HG03175 (cell line): ENCODE results near the gene CCDC137.

Source experiments
- ATAC-seq: cut with Tn5 transposase; IDR thresholded peaks from one replicate; pipeline ENCODE4 v1.9.1; 2021; ENCODE audit warnings: mild to moderate bottlenecking, moderate library complexity; ENCODE audit not compliant: unreplicated experiment

The CCDC137 gene

GRCh38 chr17:81681672-81682071 is 15.1 kb downstream of the CCDC137 start:
- ATAC-seq: no peak

GRCh38 chr17:81682565-81683207 is 16.1 kb downstream of the CCDC137 start:
- ATAC-seq: no peak

- ATAC-seq: peak; percentile 4
Observed at GRCh38 chr17:81683208-81683583, 16.7 kb downstream of the CCDC137 start.

GRCh38 chr17:81683584-81684441 is 17.3 kb downstream of the CCDC137 start, which contains the start of the genes ARL16 and HGS:
Gene ARL16, minus strand, starts transcription at chr17:81683797. Its CDS starts 44 bp downstream, at chr17:81683753.
Gene HGS, plus strand, starts transcription at chr17:81684011. Its CDS starts 56 bp downstream, at chr17:81684067.
- ATAC-seq: peak; percentile 97

GRCh38 chr17:81684442-81684911 is 17.9 kb downstream of the CCDC137 start:
- ATAC-seq: no peak

GRCh38 chr17:81685108-81685507 is 18.6 kb downstream of the CCDC137 start:
- no peak for ATAC-seq

GRCh38 chr17:81686614-81687013 is 20.1 kb downstream of the CCDC137 start:
- ATAC-seq: no peak

GRCh38 chr17:81687770-81688541 is 21.4 kb downstream of the CCDC137 start:
- no peak for ATAC-seq

- ATAC-seq: no peak
Observed at GRCh38 chr17:81688616-81689015, 22.1 kb downstream of the CCDC137 start.

- ATAC-seq: no peak
Observed at GRCh38 chr17:81690066-81690465, 23.5 kb downstream of the CCDC137 start.

- ATAC-seq: no peak
Observed at GRCh38 chr17:81690549-81690948, 24.0 kb downstream of the CCDC137 start.

GRCh38 chr17:81691196-81691595 is 24.7 kb downstream of the CCDC137 start:
- no peak for ATAC-seq

GRCh38 chr17:81691608-81692007 is 25.1 kb downstream of the CCDC137 start:
- no peak for ATAC-seq

- no peak for ATAC-seq
Observed at GRCh38 chr17:81693509-81694210, 27.1 kb downstream of the CCDC137 start.

- no peak for ATAC-seq
Observed at GRCh38 chr17:81694810-81695209, 28.3 kb downstream of the CCDC137 start.

GRCh38 chr17:81695211-81695610 is 28.7 kb downstream of the CCDC137 start:
- no peak for ATAC-seq

GRCh38 chr17:81695801-81696200 is 29.3 kb downstream of the CCDC137 start:
- ATAC-seq: no peak

- ATAC-seq: no peak
Observed at GRCh38 chr17:81696218-81696941, 29.8 kb downstream of the CCDC137 start.

- ATAC-seq: no peak
Observed at GRCh38 chr17:81697261-81698044, 30.9 kb downstream of the CCDC137 start.
